Keratinocyte (primary cell): ENCODE results near the gene FAM83C.

ENCODE experiments used
- EZH2 ChIP-seq: IDR thresholded peaks from one replicate; pipeline ENCODE4 v1.6.1; 2012; ENCODE audit warnings: inconsistent platforms, mild to moderate bottlenecking, low read length, moderate library complexity
- TF ChIP-seq, protein P1 (sequence below), 3 experiments: IDR thresholded peaks in 1 of 3; conservative IDR thresholded peaks in 1 of 3; optimal IDR thresholded peaks in 1 of 3; 2 replicates in 2 of 3; 3 replicates in 1 of 3; pipeline versions ENCODE3 to v1.5.1; 2011; ENCODE audit warnings: low read length in 3 of 3, mild to moderate bottlenecking in 3 of 3, moderate library complexity in 2 of 3, control low read depth in 1 of 3, inconsistent platforms in 1 of 3; ENCODE audit not compliant: insufficient read depth in 2 of 3; ENCODE audit errors: extremely low read depth in 1 of 3

- no peak for TF ChIP-seq EZH2
- TF ChIP-seq, protein P1, sequence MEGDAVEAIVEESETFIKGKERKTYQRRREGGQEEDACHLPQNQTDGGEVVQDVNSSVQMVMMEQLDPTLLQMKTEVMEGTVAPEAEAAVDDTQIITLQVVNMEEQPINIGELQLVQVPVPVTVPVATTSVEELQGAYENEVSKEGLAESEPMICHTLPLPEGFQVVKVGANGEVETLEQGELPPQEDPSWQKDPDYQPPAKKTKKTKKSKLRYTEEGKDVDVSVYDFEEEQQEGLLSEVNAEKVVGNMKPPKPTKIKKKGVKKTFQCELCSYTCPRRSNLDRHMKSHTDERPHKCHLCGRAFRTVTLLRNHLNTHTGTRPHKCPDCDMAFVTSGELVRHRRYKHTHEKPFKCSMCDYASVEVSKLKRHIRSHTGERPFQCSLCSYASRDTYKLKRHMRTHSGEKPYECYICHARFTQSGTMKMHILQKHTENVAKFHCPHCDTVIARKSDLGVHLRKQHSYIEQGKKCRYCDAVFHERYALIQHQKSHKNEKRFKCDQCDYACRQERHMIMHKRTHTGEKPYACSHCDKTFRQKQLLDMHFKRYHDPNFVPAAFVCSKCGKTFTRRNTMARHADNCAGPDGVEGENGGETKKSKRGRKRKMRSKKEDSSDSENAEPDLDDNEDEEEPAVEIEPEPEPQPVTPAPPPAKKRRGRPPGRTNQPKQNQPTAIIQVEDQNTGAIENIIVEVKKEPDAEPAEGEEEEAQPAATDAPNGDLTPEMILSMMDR (optimal IDR thresholded peaks at IDR 0.05 in 1 of 3, IDR thresholded peaks at IDR 0.05 in 1 of 3, conservative IDR thresholded peaks at IDR 0.05 in 1 of 3; ENCODE audit: extremely low read depth in 1 of 3, insufficient read depth in 2 of 3, low read length in 3 of 3), result no peak
Measured at GRCh38 chr20:35267092-35267491, 25.1 kb downstream of the FAM83C start.
